ENCODE results near the gene HNRNPH1.
"Not testable (repeated sequence)": the region's sequence is repeated elsewhere in the genome, so short reads cannot be mapped to it uniquely, and the experiment has no call there.

Gene HNRNPH1

GRCh38 chr5:179623003-179623905 lies at the start of gene HNRNPH1:
Gene HNRNPH1, minus strand, starts transcription at chr5:179623671. Its CDS starts 538 bp downstream, at chr5:179623133.
- peak; percentile 95 to 96 for DNase-seq (ENCODE audit: low read depth in 2 of 2)

GRCh38 chr5:179668391-179668790 lies 44.9 kb upstream of the HNRNPH1 start:
- no peak for DNase-seq (ENCODE audit: low read depth in 2 of 2)

- DNase-seq (ENCODE audit: low read depth in 2 of 2) = not testable (repeated sequence)
Observed at GRCh38 chr5:179661647-179662046, 38.2 kb upstream of the HNRNPH1 start.

GRCh38 chr5:179658179-179658856 lies 34.8 kb upstream of the HNRNPH1 start:
- not testable (repeated sequence) for DNase-seq (ENCODE audit: low read depth in 2 of 2)

- DNase-seq (ENCODE audit: low read depth in 2 of 2) = not testable (repeated sequence)
Observed at GRCh38 chr5:179657302-179658178, 34.1 kb upstream of the HNRNPH1 start.

GRCh38 chr5:179653135-179653534 lies 29.7 kb upstream of the HNRNPH1 start:
- not testable (repeated sequence) for DNase-seq (ENCODE audit: low read depth in 2 of 2)

- DNase-seq (ENCODE audit: low read depth in 2 of 2) = not testable (repeated sequence)
Observed at GRCh38 chr5:179650245-179650644, 26.8 kb upstream of the HNRNPH1 start.

- DNase-seq (ENCODE audit: low read depth in 2 of 2) = not testable (repeated sequence)
Observed at GRCh38 chr5:179649166-179649703, 25.8 kb upstream of the HNRNPH1 start.

- no peak for DNase-seq (ENCODE audit: low read depth in 2 of 2)
Observed at GRCh38 chr5:179648410-179648809, 24.9 kb upstream of the HNRNPH1 start.

GRCh38 chr5:179644766-179645165 lies 21.3 kb upstream of the HNRNPH1 start:
- DNase-seq (ENCODE audit: low read depth in 2 of 2) = not testable (repeated sequence)

- not testable (repeated sequence) for DNase-seq (ENCODE audit: low read depth in 2 of 2)
Observed at GRCh38 chr5:179643141-179643920, 19.9 kb upstream of the HNRNPH1 start.

GRCh38 chr5:179642626-179643025 lies 19.2 kb upstream of the HNRNPH1 start:
- not testable (repeated sequence) for DNase-seq (ENCODE audit: low read depth in 2 of 2)

- DNase-seq (ENCODE audit: low read depth in 2 of 2) = not testable (repeated sequence)
Observed at GRCh38 chr5:179641745-179642144, 18.3 kb upstream of the HNRNPH1 start.

- not testable (repeated sequence) for DNase-seq (ENCODE audit: low read depth in 2 of 2)
Observed at GRCh38 chr5:179639296-179639695, 15.8 kb upstream of the HNRNPH1 start.

- not testable (repeated sequence) for DNase-seq (ENCODE audit: low read depth in 2 of 2)
Observed at GRCh38 chr5:179634370-179635172, 11.1 kb upstream of the HNRNPH1 start.

GRCh38 chr5:179633501-179634369 lies 10.3 kb upstream of the HNRNPH1 start:
- DNase-seq (ENCODE audit: low read depth in 2 of 2) = not testable (repeated sequence)

GRCh38 chr5:179624841-179625271 lies 1.4 kb upstream of the HNRNPH1 start:
- DNase-seq (ENCODE audit: low read depth in 2 of 2) = no peak

- peak; percentile 48 to 54 for DNase-seq (ENCODE audit: low read depth in 2 of 2)
Observed at GRCh38 chr5:179623906-179624741, 653 bp upstream of the HNRNPH1 start.
